GM15510 (cell line): Measurements from ENCODE around the gene MVD.

Experiments used
- POLR2A ChIP-seq: IDR thresholded peaks from 3 replicates; pipeline ENCODE4 v1.6.1; 2011; ENCODE audit warnings: borderline replicate concordance; ENCODE audit not compliant: insufficient read length; ENCODE audit errors: extremely low read depth

The MVD gene

GRCh38 chr16:88649195-88649923 is 13.5 kb downstream of the MVD start:
- TF ChIP-seq POLR2A: no peak

- peak; percentile 15 for TF ChIP-seq POLR2A
Measured at GRCh38 chr16:88647178-88648070, 15.5 kb downstream of the MVD start.

GRCh38 chr16:88646345-88647034 is 16.4 kb downstream of the MVD start:
- no peak for TF ChIP-seq POLR2A

GRCh38 chr16:88645941-88646340 is 16.9 kb downstream of the MVD start:
- no peak for TF ChIP-seq POLR2A

- no peak for TF ChIP-seq POLR2A
Measured at GRCh38 chr16:88645455-88645854, 17.4 kb downstream of the MVD start.

- TF ChIP-seq POLR2A: no peak
Measured at GRCh38 chr16:88643644-88643932, 19.3 kb downstream of the MVD start.

GRCh38 chr16:88642881-88643643 is 19.8 kb downstream of the MVD start:
- TF ChIP-seq POLR2A: no peak

GRCh38 chr16:88640498-88641247 is 22.2 kb downstream of the MVD start:
- no peak for TF ChIP-seq POLR2A

- no peak for TF ChIP-seq POLR2A
Measured at GRCh38 chr16:88640039-88640495, 22.8 kb downstream of the MVD start.

- no peak for TF ChIP-seq POLR2A
Measured at GRCh38 chr16:88639231-88640038, 23.5 kb downstream of the MVD start.

GRCh38 chr16:88638323-88639230 is 24.3 kb downstream of the MVD start, which contains the start of gene IL17C:
Gene IL17C, plus strand, starts transcription at chr16:88638572. Its CDS starts 70 bp downstream, at chr16:88638642.
- TF ChIP-seq POLR2A: no peak

GRCh38 chr16:88636488-88637265 is 26.2 kb downstream of the MVD start:
- no peak for TF ChIP-seq POLR2A
